HCT116 (cell line): ENCODE data around the gene COA8. TPM values are rescaled to one million over a fixed set of nuclear protein-coding genes. Genes with fewer than 3 reads are reported as not detected.

Experiments
- ATAC-seq: fragments of 200-7000 bp; cut with Tn5 transposase; 2 replicates; pipeline ENCODE4 v1.9.1; 2020; ENCODE audit warnings: mild to moderate bottlenecking, moderate library complexity
- BruUV-seq: library from RNA; stranded (reverse); fragments of 400-500 nt; replicated peaks from 2 replicates; lab custom pipeline; 2021; lab: Mats Ljungman, UMichigan
- CTCF ChIA-PET: fragments of 300-600 bp; sonication (Branson Sonifier 250); formaldehyde crosslinking; loops from one replicate; lab custom pipeline; 2021; ENCODE audit warnings: antibody characterized with exemption; lab: Charles Lee
- POLR2A ChIA-PET: fragments of 300-600, 350-600 bp; sonication (Branson Sonifier 250); formaldehyde crosslinking; loops from one replicate; lab custom pipeline; 2021; ENCODE audit warnings: antibody characterized with exemption; lab: Charles Lee
- RAD21 ChIA-PET, 2 experiments: fragments of 300-600 bp; sonication (Branson Sonifier 250); formaldehyde crosslinking; loops; one replicate each; lab custom pipeline; 2023; ENCODE audit warnings: low total read pairs in 2 of 2; ENCODE audit not compliant: uncharacterized antibody in 2 of 2, unreplicated experiment in 2 of 2, low non-redundant PET in 1 of 2; lab: Charles Lee
- DNase-seq: peaks from one replicate; pipeline ENCODE4 v3.0.0-alpha.2; 2010; ENCODE audit warnings: low read depth, low spot score
- H2AFZ ChIP-seq: fragments of 200-600 bp; shearing (Covaris generic), sonication (generic); 2 replicates; pipeline ENCODE4 v1.6.1; 2017; ENCODE audit warnings: low read depth, mixed run types, mixed read lengths, antibody characterized with exemption, low read length; ENCODE audit not compliant: poor library complexity, severe bottlenecking
- H3K27ac ChIP-seq: 2 replicates; pipeline ENCODE4 v1.5.1; 2012; ENCODE audit warnings: low read depth, low read length
- H3K27me3 ChIP-seq: fragments of 200-600 bp; sonication (generic); 2 replicates; pipeline ENCODE4 v1.6.1; 2016; ENCODE audit warnings: mixed run types, low read length, mixed read lengths; ENCODE audit not compliant: insufficient read depth
- H3K36me3 ChIP-seq, 2 experiments: fragments of 200-500 bp in 1 of 2; fragments of 200-600 bp in 1 of 2; sonication (Bioruptor generic) in 1 of 2; sonication (generic) in 1 of 2; 2 replicates each; pipeline versions ENCODE4 v1.5.1 to v1.6.1; 2014 to 2016; ENCODE audit warnings: low read length in 2 of 2, inconsistent platforms in 1 of 2, mixed read lengths in 1 of 2, mixed run types in 1 of 2; ENCODE audit not compliant: insufficient read depth in 2 of 2, control insufficient read depth in 1 of 2
- H3K4me1 ChIP-seq, 2 experiments: fragments of 200-600 bp in 1 of 2; sonication (generic) in 1 of 2; 2 replicates each; pipeline versions ENCODE4 v1.5.1 to v1.6.1; 2012 to 2017; ENCODE audit warnings: low read length in 2 of 2, inconsistent platforms in 1 of 2, mild to moderate bottlenecking in 1 of 2, mixed read lengths in 1 of 2, mixed run types in 1 of 2, moderate library complexity in 1 of 2; ENCODE audit not compliant: insufficient read depth in 2 of 2, control insufficient read depth in 1 of 2
- H3K4me2 ChIP-seq: fragments of 200-600 bp; sonication (generic); 2 replicates; pipeline ENCODE4 v1.6.1; 2017; ENCODE audit warnings: mixed run types, low read length, mixed read lengths
- H3K4me3 ChIP-seq, 2 experiments: fragments of 200-600 bp in 1 of 2; sonication (generic) in 1 of 2; replicated peaks in 1 of 2; 2 replicates each; pipeline ENCODE4 v1.5.1; 2011 to 2016; ENCODE audit warnings: low read length in 2 of 2, control low read depth in 1 of 2, low read depth in 1 of 2, mild to moderate bottlenecking in 1 of 2, mixed read lengths in 1 of 2, mixed run types in 1 of 2
- H3K79me2 ChIP-seq: fragments of 200-600 bp; sonication (generic); 2 replicates; pipeline ENCODE4 v1.6.1; 2017; ENCODE audit warnings: mild to moderate bottlenecking, mixed run types, low read length, moderate library complexity, mixed read lengths; ENCODE audit not compliant: insufficient read depth
- H3K9ac ChIP-seq: fragments of 200-600 bp; sonication (generic); 2 replicates; pipeline ENCODE4 v1.6.1; 2016; ENCODE audit warnings: low read length, mixed read lengths
- H3K9me2 ChIP-seq: fragments of 200-600 bp; sonication (generic), shearing (Covaris generic); 2 replicates; pipeline ENCODE4 v1.6.1; 2017; ENCODE audit warnings: mixed run types, mild to moderate bottlenecking, moderate library complexity; ENCODE audit not compliant: insufficient read depth
- H3K9me3 ChIP-seq, 2 experiments: fragments of 200-500 bp in 1 of 2; fragments of 200-600 bp in 1 of 2; sonication (Bioruptor generic) in 1 of 2; sonication (generic) in 1 of 2; 2 replicates each; pipeline ENCODE4 v1.6.1; 2014 to 2017; ENCODE audit warnings: low read length in 2 of 2, mixed read lengths in 2 of 2, inconsistent platforms in 1 of 2, low read depth in 1 of 2, mild to moderate bottlenecking in 1 of 2, mixed run types in 1 of 2, moderate library complexity in 1 of 2; ENCODE audit not compliant: control insufficient read depth in 1 of 2, insufficient read depth in 1 of 2
- H4K20me1 ChIP-seq: fragments of 200-600 bp; sonication (generic), shearing (Covaris generic); 2 replicates; pipeline ENCODE4 v1.6.1; 2017; ENCODE audit warnings: mixed run types, mild to moderate bottlenecking, moderate library complexity; ENCODE audit not compliant: insufficient read depth
- CBX3 ChIP-seq: IDR thresholded peaks from 2 replicates; pipeline ENCODE4 v1.6.1; 2012; ENCODE audit warnings: low read depth
- ELF1 ChIP-seq: IDR thresholded peaks from 2 replicates; pipeline ENCODE4 v1.6.1; 2012; ENCODE audit warnings: low read depth, borderline replicate concordance
- EZH2 ChIP-seq: fragments of 200-600 bp; sonication (generic); IDR thresholded peaks from 2 replicates; pipeline ENCODE4 v1.6.1; 2017; ENCODE audit warnings: antibody characterized with exemption, mixed run types
- FOSL1 ChIP-seq: IDR thresholded peaks from 2 replicates; pipeline ENCODE4 v1.6.1; 2012; ENCODE audit warnings: low read depth
- JUND ChIP-seq: IDR thresholded peaks from 2 replicates; pipeline ENCODE4 v1.6.1; 2012
- POLR2A ChIP-seq: IDR thresholded peaks from 2 replicates; pipeline ENCODE4 v1.7.0; 2011; ENCODE audit warnings: borderline replicate concordance; ENCODE audit not compliant: insufficient read depth, insufficient read length; ENCODE audit errors: extremely low read depth
- RAD21 ChIP-seq: IDR thresholded peaks from 2 replicates; pipeline ENCODE4 v1.6.1; 2012; ENCODE audit warnings: low read depth, mild to moderate bottlenecking
- SIN3A ChIP-seq: IDR thresholded peaks from 2 replicates; pipeline ENCODE4 v1.6.1; 2012; ENCODE audit warnings: low read depth
- SRF ChIP-seq: IDR thresholded peaks from 2 replicates; pipeline ENCODE4 v1.6.1; 2012; ENCODE audit warnings: low read depth
- TCF7L2 ChIP-seq: IDR thresholded peaks from 2 replicates; pipeline ENCODE4 v1.7.0; 2011; ENCODE audit warnings: borderline replicate concordance, inconsistent platforms; ENCODE audit not compliant: insufficient read depth, insufficient read length; ENCODE audit errors: extremely low read depth
- YY1 ChIP-seq: IDR thresholded peaks from 2 replicates; pipeline ENCODE4 v1.6.1; 2011; ENCODE audit warnings: low read length, low read depth, moderate library complexity, mild to moderate bottlenecking; ENCODE audit not compliant: insufficient replicate concordance; ENCODE audit errors: extremely low read depth
- ZNF274 ChIP-seq: fragments of 200-500 bp; sonication (Bioruptor generic); IDR thresholded peaks from 2 replicates; pipeline ENCODE4 v1.6.1; 2014; ENCODE audit warnings: mild to moderate bottlenecking, low read depth, low read length, inconsistent platforms
- intact Hi-C: fragments of 100-400 bp; cut with micrococcal nuclease; formaldehyde crosslinking; loops from 2 replicates; pipeline ENCODE4 v1.10.0; 2022
- total RNA-seq: library from RNA; stranded (reverse); gene quantifications from one replicate; pipeline ENCODE4 v1.2.1, GENCODE V29; 2021; ENCODE audit not compliant: unreplicated experiment
- TF ChIP-seq, protein P1 (sequence below): IDR thresholded peaks from 2 replicates; pipeline ENCODE4 v1.6.1; 2012; ENCODE audit warnings: low read depth
- TF ChIP-seq, protein P2 (sequence below): IDR thresholded peaks from 2 replicates; pipeline ENCODE4 v1.6.1; 2011; ENCODE audit warnings: mild to moderate bottlenecking, low read length, moderate library complexity; ENCODE audit not compliant: insufficient replicate concordance; ENCODE audit errors: extremely low read depth

Gene COA8
- total RNA-seq, 1 experiment from 2014 or later: 29.4 TPM

DNA sequence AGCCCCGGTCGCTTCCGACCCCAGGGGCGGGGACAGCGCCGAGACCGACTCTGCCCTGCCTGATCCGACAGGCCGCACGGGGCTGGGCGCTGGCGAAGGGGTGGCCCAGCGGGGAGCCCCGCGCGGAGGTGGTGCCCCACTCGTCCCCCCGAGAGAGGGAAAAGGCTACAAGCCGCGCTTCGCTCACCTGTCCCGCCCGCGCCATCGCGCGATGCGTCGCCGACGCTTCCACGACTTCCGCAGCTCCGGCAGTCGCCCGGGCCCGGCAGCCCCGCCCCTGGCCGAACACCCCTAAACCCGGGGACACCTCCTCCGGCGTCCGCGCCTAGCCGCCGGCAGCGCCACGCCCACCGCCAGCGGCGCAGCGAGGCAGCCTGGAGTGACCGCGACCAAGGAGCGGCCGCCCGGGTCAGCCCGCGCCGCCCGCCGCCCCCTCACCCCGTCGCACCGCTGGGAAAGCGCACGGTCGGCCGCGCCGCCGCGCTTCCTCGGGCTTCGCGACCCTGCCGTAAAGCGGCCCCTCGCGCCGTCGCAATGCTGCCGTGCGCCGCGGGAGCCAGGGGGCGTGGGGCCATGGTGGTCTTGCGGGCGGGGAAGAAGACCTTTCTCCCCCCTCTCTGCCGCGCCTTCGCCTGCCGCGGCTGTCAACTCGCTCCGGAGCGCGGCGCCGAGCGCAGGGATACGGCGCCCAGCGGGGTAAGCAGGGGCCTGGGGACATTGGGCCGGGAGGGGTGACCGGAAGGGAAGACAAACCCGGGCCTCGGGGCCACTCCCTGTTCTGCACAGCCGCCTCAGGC is at the start of gene COA8, which contains the start of gene BAG5 (continued):
- TF ChIP-seq, protein P1, sequence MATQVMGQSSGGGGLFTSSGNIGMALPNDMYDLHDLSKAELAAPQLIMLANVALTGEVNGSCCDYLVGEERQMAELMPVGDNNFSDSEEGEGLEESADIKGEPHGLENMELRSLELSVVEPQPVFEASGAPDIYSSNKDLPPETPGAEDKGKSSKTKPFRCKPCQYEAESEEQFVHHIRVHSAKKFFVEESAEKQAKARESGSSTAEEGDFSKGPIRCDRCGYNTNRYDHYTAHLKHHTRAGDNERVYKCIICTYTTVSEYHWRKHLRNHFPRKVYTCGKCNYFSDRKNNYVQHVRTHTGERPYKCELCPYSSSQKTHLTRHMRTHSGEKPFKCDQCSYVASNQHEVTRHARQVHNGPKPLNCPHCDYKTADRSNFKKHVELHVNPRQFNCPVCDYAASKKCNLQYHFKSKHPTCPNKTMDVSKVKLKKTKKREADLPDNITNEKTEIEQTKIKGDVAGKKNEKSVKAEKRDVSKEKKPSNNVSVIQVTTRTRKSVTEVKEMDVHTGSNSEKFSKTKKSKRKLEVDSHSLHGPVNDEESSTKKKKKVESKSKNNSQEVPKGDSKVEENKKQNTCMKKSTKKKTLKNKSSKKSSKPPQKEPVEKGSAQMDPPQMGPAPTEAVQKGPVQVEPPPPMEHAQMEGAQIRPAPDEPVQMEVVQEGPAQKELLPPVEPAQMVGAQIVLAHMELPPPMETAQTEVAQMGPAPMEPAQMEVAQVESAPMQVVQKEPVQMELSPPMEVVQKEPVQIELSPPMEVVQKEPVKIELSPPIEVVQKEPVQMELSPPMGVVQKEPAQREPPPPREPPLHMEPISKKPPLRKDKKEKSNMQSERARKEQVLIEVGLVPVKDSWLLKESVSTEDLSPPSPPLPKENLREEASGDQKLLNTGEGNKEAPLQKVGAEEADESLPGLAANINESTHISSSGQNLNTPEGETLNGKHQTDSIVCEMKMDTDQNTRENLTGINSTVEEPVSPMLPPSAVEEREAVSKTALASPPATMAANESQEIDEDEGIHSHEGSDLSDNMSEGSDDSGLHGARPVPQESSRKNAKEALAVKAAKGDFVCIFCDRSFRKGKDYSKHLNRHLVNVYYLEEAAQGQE: no peak
- TF ChIP-seq RAD21: no peak

DNA sequence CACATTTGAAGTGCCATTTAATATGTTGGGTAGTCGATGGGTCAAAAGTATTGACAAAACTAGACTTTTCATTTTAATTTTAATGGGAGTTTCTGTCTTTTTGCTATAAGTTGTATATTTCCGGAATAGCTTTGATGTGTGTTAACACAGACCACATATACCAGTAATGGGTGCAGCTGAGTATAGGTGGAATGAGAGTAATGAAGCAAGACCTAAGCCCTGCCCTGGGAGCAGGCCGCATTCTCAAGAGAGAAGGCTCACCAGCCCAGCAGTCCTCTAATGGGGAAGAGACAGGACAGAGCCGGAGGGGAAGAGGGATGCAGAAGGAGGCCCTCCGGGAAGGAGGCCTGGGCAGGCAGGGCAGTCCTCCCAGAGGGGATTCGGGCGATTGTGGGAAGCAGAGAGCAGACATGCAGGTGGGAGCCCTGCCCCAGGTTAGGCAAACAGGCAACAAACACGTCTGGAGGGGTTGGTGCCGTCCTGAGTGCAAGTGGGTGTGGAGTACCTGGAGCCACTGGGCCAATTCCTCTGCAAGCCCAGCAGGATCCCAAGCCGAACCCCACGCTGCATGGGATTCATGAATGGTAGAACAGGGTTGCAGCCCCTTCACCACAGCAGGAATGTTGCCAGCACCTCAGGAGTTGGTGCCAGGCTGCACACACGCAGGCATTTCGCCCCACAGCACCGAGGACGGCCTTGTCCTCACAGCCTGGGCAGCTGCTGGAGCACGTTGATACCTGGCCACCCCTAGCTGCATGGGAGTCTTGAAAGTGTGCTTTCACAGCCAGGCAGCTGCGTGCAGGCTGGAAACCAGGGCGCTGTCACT is 48.0 kb upstream of the COA8 start:
- CTCF ChIA-PET: no interaction called here
- Histone ChIP-seq H3K27me3 (no peaks in the 10 kb centered on the region), H4K20me1 (no peaks in the 10 kb centered on the region), H3K4me2 (no peak overlapping the region), H3K27ac (no peak overlapping the region), H3K9me3 (no peaks in the 10 kb centered on the region), H3K9ac (no peak overlapping the region), H3K4me3 (no peak overlapping the region), H3K4me1 (peaks cover 6 to 26% of the 10 kb centered on the region in 2 experiments; a peak in 3 of 4 replicates), H3K79me2 (no peaks in the 10 kb centered on the region; the same call in 1 of the 2 replicates), H3K36me3 (peaks cover 0 to 8% of the 10 kb centered on the region in 2 experiments; a peak in 2 of 4 replicates), H2AFZ (no peak overlapping the region), H3K9me2 (no peaks in the 10 kb centered on the region)
- TF ChIP-seq ELF1: no peak
- no peak for TF ChIP-seq POLR2A
- no peak for TF ChIP-seq CBX3
- no peak for TF ChIP-seq ZNF274
- no peak for TF ChIP-seq RAD21
- no peak for TF ChIP-seq FOSL1
- TF ChIP-seq SIN3A: no peak
- no peak for TF ChIP-seq JUND
- no peak for TF ChIP-seq SRF
- no peak for TF ChIP-seq EZH2
- TF ChIP-seq YY1: no peak
- TF ChIP-seq, protein P2, sequence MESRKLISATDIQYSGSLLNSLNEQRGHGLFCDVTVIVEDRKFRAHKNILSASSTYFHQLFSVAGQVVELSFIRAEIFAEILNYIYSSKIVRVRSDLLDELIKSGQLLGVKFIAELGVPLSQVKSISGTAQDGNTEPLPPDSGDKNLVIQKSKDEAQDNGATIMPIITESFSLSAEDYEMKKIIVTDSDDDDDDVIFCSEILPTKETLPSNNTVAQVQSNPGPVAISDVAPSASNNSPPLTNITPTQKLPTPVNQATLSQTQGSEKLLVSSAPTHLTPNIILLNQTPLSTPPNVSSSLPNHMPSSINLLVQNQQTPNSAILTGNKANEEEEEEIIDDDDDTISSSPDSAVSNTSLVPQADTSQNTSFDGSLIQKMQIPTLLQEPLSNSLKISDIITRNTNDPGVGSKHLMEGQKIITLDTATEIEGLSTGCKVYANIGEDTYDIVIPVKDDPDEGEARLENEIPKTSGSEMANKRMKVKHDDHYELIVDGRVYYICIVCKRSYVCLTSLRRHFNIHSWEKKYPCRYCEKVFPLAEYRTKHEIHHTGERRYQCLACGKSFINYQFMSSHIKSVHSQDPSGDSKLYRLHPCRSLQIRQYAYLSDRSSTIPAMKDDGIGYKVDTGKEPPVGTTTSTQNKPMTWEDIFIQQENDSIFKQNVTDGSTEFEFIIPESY: no peak
- TF ChIP-seq TCF7L2: no peak
- intact Hi-C loops: no loop called here
- ATAC-seq (no peak), DNase-seq (no peak)
- POLR2A ChIA-PET: no interaction called here
- BruUV-seq: no TSS peak
- RAD21 ChIA-PET: no interaction called here
